Measurements from ENCODE around the gene ZDHHC14.

Gene ZDHHC14

GRCh38 chr6:157652601-157653363, 271.8 kb downstream of the ZDHHC14 start:
- Histone ChIP-seq H3K9me3 (ENCODE audit: severe bottlenecking) (no peaks in the 10 kb centered on the region), H3K4me3 (ENCODE audit: severe bottlenecking) (no peak overlapping the region), H3K4me1 (ENCODE audit: insufficient read depth, poor library complexity, severe bottlenecking) (peaks cover 7% of the 10 kb centered on the region), H3K27me3 (ENCODE audit: insufficient read depth, poor library complexity, severe bottlenecking) (no peaks in the 10 kb centered on the region), H3K27ac (ENCODE audit: poor library complexity, severe bottlenecking) (no peak overlapping the region), H3K36me3 (ENCODE audit: low read depth) (0 out of 2 replicates have a peak, but pooled peaks cover under 1% of the 10 kb centered on the region)
- no peak for TF ChIP-seq CTCF (IDR thresholded peaks at IDR 0.05; ENCODE audit: poor library complexity, severe bottlenecking)
- DNase-seq (ENCODE audit: low spot score) (no peak), ATAC-seq (ENCODE audit: low read depth) (no peak)

- ATAC-seq (ENCODE audit: low read depth), result no peak
- Histone ChIP-seq H3K27me3 (ENCODE audit: insufficient read depth, poor library complexity, severe bottlenecking) (no peaks in the 10 kb centered on the region), H3K27ac (ENCODE audit: poor library complexity, severe bottlenecking) (no peak overlapping the region), H3K4me1 (ENCODE audit: insufficient read depth, poor library complexity, severe bottlenecking) (peaks cover 6% of the 10 kb centered on the region), H3K36me3 (ENCODE audit: low read depth) (no peaks in the 10 kb centered on the region), H3K9me3 (ENCODE audit: severe bottlenecking) (no peaks in the 10 kb centered on the region), H3K4me3 (ENCODE audit: severe bottlenecking) (no peak overlapping the region)
- no peak for DNase-seq (ENCODE audit: low spot score)
- TF ChIP-seq CTCF (IDR thresholded peaks at IDR 0.05; ENCODE audit: poor library complexity, severe bottlenecking), result no peak
Observed at GRCh38 chr6:157653521-157653920, 272.5 kb downstream of the ZDHHC14 start.

GRCh38 chr6:157655139-157655538, 274.1 kb downstream of the ZDHHC14 start:
- Histone ChIP-seq H3K9me3 (ENCODE audit: severe bottlenecking) (no peaks in the 10 kb centered on the region), H3K36me3 (ENCODE audit: low read depth) (no peaks in the 10 kb centered on the region), H3K27me3 (ENCODE audit: insufficient read depth, poor library complexity, severe bottlenecking) (no peaks in the 10 kb centered on the region), H3K4me3 (ENCODE audit: severe bottlenecking) (no peak overlapping the region), H3K4me1 (ENCODE audit: insufficient read depth, poor library complexity, severe bottlenecking) (no peaks in the 10 kb centered on the region), H3K27ac (ENCODE audit: poor library complexity, severe bottlenecking) (no peak overlapping the region)
- no peak for TF ChIP-seq CTCF (IDR thresholded peaks at IDR 0.05; ENCODE audit: poor library complexity, severe bottlenecking)
- DNase-seq (ENCODE audit: low spot score), result no peak
- no peak for ATAC-seq (ENCODE audit: low read depth)

GRCh38 chr6:157656437-157656997, 275.5 kb downstream of the ZDHHC14 start:
- no peaks in the 10 kb centered on the region for H3K9me3 ChIP-seq (ENCODE audit: severe bottlenecking)
- H3K36me3 ChIP-seq (ENCODE audit: low read depth), result no peaks in the 10 kb centered on the region

More at GRCh38 chr6:157656437-157656997, 275.5 kb downstream of the ZDHHC14 start:
- H3K27me3 ChIP-seq (ENCODE audit: insufficient read depth, poor library complexity, severe bottlenecking), result no peaks in the 10 kb centered on the region
- TF ChIP-seq CTCF (IDR thresholded peaks at IDR 0.05; ENCODE audit: poor library complexity, severe bottlenecking), result no peak
- DNase-seq (ENCODE audit: low spot score), result no peak
- no peaks in the 10 kb centered on the region for H3K4me1 ChIP-seq (ENCODE audit: insufficient read depth, poor library complexity, severe bottlenecking)
- H3K27ac ChIP-seq (ENCODE audit: poor library complexity, severe bottlenecking), result no peak overlapping the region
- no peak overlapping the region for H3K4me3 ChIP-seq (ENCODE audit: severe bottlenecking)
- no peak for ATAC-seq (ENCODE audit: low read depth)
